NB4 (cell line): ENCODE results near the gene HLCS.

Experiments used
- MYC ChIP-seq: IDR thresholded peaks from 2 replicates; pipeline ENCODE4 v1.6.1; 2011; ENCODE audit warnings: low read depth, low read length
- POLR2A ChIP-seq: IDR thresholded peaks from 2 replicates; pipeline ENCODE4 v1.6.1; 2011; ENCODE audit warnings: mild to moderate bottlenecking; ENCODE audit not compliant: insufficient read length; ENCODE audit errors: extremely low read depth
- TF ChIP-seq, protein P1 (sequence below): IDR thresholded peaks from one replicate; pipeline ENCODE4 v1.5.1; 2012; ENCODE audit warnings: low read depth, low read length
- TF ChIP-seq, protein P2 (sequence below): IDR thresholded peaks from 2 replicates; pipeline ENCODE4 v1.6.1; 2011; ENCODE audit warnings: low read depth, low read length

DNA sequence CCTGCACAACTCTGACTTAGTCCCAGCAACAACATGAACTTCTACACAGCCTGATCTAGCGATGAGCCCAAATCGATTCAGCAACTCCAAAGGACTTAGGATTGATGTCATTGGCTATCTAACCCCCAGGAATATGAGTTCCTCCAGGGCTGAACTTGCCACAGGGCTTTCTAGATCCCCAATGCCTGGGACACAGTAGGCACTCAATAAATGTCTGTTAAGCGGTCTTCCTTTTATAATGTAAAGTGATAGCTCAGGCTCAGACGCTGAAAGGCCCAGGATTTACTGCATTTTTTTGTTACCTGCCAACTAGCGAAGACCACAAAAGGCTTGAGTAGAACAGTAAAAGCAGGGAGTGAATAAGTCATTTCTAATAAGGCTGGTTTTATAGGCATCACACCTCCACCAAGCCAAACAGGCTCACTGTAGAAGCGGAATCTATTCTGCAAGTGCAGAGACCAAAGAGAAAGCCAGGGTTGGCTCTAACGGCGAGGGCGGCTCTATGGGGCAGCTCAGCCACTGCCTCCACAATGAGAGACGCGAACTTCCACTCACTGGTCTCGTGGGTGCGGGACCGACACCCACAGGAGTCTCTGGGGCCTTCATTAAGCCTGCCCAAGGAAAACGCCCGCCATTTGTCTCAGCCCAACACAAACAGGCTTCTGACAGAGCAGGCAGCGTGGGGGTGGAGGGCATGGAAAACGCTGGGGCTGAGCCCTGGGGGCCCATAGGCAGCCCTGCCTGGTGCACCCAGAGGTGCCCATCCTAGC lies 52.0 kb downstream of the HLCS start:
- TF ChIP-seq, protein P1, sequence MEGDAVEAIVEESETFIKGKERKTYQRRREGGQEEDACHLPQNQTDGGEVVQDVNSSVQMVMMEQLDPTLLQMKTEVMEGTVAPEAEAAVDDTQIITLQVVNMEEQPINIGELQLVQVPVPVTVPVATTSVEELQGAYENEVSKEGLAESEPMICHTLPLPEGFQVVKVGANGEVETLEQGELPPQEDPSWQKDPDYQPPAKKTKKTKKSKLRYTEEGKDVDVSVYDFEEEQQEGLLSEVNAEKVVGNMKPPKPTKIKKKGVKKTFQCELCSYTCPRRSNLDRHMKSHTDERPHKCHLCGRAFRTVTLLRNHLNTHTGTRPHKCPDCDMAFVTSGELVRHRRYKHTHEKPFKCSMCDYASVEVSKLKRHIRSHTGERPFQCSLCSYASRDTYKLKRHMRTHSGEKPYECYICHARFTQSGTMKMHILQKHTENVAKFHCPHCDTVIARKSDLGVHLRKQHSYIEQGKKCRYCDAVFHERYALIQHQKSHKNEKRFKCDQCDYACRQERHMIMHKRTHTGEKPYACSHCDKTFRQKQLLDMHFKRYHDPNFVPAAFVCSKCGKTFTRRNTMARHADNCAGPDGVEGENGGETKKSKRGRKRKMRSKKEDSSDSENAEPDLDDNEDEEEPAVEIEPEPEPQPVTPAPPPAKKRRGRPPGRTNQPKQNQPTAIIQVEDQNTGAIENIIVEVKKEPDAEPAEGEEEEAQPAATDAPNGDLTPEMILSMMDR, result no peak
- TF ChIP-seq POLR2A (no peak), MYC (no peak)
- TF ChIP-seq, protein P2, sequence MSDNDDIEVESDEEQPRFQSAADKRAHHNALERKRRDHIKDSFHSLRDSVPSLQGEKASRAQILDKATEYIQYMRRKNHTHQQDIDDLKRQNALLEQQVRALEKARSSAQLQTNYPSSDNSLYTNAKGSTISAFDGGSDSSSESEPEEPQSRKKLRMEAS, result no peak
